CD4-positive, alpha-beta T cell treated with Interferon gamma for 1 hour (primary cell): ENCODE measurements around the gene TMEM150B.

Experiments used
- DNase-seq: peaks from one replicate; pipeline ENCODE4 v3.0.0-alpha.2; 2020

Gene TMEM150B

GRCh38 chr19:55273978-55274707 lies 51.0 kb downstream of the TMEM150B start:
- no peak for DNase-seq

GRCh38 chr19:55272142-55272541 lies 53.0 kb downstream of the TMEM150B start:
- DNase-seq = no peak

DNA sequence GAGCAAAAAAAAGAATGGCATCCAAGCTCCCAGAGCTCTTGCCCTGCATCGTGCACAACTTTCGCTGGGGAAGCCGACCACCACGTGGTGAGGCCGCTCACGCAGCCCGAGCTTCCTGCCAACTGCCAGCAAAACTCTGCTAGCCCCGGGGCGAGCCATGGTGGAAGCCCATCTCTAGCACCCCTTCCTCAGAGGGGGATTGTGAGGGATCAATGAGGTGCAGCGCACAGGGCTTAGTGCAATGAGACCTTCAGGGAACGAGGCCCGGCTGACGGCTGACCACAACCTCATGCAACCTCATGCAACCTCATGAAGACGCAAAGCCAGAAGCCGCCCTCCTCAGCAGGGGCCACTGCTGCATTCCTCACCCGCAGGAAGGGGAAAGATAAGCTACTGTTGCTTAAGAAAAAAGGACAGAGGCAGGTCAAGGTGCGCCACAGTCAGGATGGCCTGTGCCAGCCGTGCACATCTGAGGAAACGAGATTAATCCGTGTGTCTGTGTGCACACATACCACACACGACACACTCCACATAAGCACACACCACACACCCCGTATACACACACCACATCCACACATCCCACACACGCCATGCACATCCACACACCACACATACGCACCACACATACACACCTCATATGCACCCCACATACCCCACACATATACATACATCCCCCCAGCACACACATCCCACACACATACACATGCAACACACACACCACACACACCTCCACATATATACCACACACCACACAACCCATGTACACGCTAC lies 54.8 kb downstream of the TMEM150B start:
- DNase-seq = no peak

DNA sequence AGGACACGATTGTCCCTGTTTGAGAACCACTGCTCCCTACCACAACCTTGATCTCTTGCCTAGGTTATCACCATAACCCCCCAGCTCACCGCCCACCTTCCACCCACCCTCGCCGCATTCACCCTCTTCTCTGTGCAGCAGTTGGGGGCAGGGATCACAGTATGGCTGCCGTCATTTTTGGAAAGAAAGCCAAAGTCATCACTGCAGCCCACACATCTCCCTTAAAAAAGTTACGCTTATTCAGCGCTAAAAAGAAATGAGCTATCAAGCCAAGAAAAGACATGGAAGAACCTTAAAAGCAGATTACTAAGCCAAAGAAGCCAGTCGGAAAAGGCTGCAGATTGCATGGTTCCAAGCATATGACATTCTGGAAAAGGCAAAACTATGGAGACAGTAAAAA lies 55.8 kb downstream of the TMEM150B start:
- DNase-seq = no peak

- DNase-seq = no peak
Observed at GRCh38 chr19:55266840-55267239, 58.3 kb downstream of the TMEM150B start.

DNA sequence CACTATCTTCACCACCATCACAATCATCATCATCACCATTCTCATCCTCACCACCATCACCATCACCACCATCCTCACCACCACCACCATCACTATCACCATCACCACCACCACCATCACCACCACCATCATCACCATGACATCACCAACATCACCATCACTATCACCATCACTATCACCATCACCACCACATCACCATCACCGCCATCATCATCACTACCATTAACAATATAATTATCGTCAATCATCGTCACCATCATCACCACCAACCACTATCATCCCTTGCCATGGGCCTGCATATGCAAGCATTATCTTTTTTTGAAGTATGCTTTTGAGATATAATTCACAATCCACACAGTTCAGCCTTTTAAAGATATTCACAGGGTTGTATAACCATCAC lies 58.7 kb downstream of the TMEM150B start:
- DNase-seq = no peak

DNA sequence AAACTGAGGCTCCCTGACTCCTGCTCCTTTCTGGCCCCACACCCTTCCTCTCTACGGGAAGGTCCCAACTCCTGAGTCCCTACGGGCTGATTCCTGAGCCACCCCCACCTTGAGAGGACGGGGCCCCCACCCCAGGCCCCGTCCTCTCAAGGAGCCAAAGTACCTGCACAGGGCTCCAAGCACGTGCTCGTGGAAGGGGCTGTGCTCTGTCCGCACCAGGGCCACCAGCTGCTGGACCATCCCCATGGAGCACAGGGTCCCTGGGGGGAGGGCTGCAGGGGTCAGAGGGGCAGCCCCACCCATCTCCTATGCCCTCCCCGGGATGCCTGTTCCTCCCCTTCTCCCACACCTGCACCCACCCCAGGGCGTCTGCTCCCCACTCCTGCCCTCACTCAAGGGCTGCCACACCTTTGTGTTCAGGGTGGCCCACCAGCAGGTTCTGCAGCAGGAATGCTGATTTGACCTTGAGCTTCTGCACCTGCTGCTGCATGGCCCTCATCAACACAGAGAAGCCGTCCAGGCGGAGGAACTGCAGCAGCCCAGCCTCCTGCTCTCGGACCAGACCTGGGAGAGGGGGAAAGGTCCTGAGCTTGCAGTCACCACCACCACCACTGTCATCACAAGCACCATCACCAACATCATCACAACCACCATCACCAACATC lies 59.3 kb downstream of the TMEM150B start:
- DNase-seq = no peak

DNA sequence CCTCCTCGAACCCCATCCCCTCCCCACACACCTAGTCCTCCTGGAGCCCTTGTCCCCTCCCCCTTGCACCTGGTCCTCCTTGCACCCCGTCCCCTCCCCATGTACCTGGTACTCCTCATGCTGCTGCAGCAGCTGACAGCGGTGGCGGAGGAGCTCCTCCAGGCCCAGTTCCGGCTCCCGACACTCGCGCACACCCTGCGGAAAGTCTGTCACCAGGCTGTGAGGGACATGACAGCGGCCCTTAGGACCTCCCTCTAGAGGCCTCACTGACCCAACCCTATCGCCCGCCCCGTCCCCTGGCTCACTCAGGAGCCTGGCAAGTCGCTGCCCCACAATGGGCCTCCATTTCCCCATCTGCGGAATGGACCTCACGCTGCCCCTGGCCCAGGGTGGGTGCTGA lies 60.0 kb downstream of the TMEM150B start:
- no peak for DNase-seq

DNA sequence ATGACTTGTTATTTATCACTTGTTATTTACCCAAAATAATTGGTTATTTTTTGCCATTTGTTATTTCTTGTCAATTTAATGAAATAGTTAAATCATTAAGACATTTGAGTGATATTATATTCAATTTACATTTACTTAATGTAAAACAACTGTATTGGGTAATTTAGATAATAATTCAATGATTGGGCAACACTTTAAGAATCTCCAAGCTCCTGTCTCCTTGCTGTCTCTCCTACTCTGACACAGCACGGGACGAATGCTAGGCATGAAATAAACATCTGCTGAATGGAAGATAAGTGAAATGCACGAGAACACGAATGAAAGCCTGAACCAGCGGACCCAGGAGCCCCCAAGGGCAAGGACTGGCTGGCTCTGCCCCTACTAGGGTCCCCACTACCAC lies 60.6 kb downstream of the TMEM150B start:
- no peak for DNase-seq
